ENCODE results near the gene SLC34A3. TPM values are rescaled to one million over a fixed set of nuclear protein-coding genes. Genes with fewer than 3 reads are reported as not detected.
A peak's percentile ranks its signal among the peaks of the same experiment; 100 is the strongest.

The SLC34A3 gene
- polyA plus RNA-seq, result 10 to 100 TPM in 1 of 4 donors, under 1 TPM in 3; 0.21 to 30.3 (median 0.85) TPM
- long read RNA-seq, donor 1, partial matches to known transcripts, result 11 of 25 reads
- long read RNA-seq, donor 1, other reads (novel, unspliced or antisense), result 13 of 25 reads
- long read RNA-seq, donor 2, result 0 reads
- long read RNA-seq, donor 3, result 0 reads
- long read RNA-seq, donor 4, result 0 reads
- long read RNA-seq, donor 5, partial matches to known transcripts, result 6 of 6 reads
- long read RNA-seq, donor 5, other reads (novel, unspliced or antisense), result 0 of 6 reads
- long read RNA-seq, donor 6, partial matches to known transcripts, result 6 of 6 reads
- long read RNA-seq, donor 6, other reads (novel, unspliced or antisense), result 0 of 6 reads
- long read RNA-seq, donor 7, result 0 reads
- long read RNA-seq, donor 8, result 0 reads
- long read RNA-seq, donor 9, result 0 reads
- long read RNA-seq, donor 10, result 0 reads

DNA sequence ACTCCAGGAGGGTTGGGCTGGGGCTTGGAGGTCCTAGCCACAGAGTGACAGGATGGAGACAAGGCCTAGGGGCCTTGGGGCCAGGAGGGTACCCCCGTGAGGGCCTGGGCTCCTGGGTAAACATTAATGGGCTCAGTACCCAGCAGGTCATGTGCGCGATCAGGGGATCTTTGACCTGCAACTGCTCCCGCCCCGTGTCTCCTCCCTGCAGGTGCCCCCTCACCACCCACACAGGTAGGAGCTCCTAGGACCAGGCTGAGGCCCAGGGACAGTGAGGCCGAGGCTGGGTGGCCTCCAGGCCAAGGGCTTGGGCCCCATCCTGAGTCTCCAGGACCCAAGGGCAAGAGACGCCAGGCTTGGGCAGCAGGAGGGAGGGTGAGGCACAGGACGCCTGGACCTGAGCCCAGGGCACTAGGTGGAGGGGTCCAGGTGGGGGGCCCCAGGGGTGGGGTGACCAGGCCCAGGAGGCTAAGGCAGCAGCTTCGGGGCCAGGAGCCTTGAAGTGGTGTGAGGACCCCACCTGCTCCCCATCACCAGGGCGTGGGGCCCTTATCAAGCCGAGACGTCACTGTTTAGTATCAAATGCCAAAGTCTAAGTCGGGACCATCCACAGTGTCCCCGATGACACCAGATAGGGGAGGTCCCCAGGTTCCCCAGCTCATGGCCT is at the start of gene SLC34A3:
Gene SLC34A3, plus strand, starts transcription at position 197 of the 667 bp plus-strand sequence. CDS start 802 bp downstream, outside the sequence.
- DNase-seq (peak; percentile 56 to 78), FAIRE-seq (no peak)
- Histone ChIP-seq H3K36me3 (ENCODE audit: control insufficient read depth in 3 of 3, insufficient read depth in 2 of 3, low read depth in 1 of 3, low read length in 3 of 3) (peaks cover 0 to 47% (median 0%) of the 10 kb centered on the region in 3 donors), H3K4me1 (ENCODE audit: control insufficient read depth in 3 of 3, insufficient read depth in 2 of 3, low read depth in 1 of 3, low read length in 2 of 3) (peaks cover 0 to 79% (median 11%) of the 10 kb centered on the region in 3 donors), H3K27me3 (ENCODE audit: control insufficient read depth in 3 of 3, insufficient read depth in 3 of 3, low read length in 3 of 3) (no peaks in the 10 kb centered on the region), H3K4me3 (ENCODE audit: low read depth in 1 of 3, low read length in 3 of 3) (peak within 1 kb of the TSS in 1 of 3 donors; percentile 21), H3K27ac (ENCODE audit: low read depth in 1 of 3, low read length in 2 of 3) (peak within 1 kb of the TSS in 2 of 3 donors; percentile 5 to 95), H3K9me3 (ENCODE audit: control insufficient read depth in 2 of 2, insufficient read depth in 1 of 2, low read depth in 1 of 2, low read length in 1 of 2) (no peaks in the 10 kb centered on the region)
- 17 to 51% (median 28%) methylated on average over 14 of the region's 14 CpGs for WGBS, 3 donors

DNA sequence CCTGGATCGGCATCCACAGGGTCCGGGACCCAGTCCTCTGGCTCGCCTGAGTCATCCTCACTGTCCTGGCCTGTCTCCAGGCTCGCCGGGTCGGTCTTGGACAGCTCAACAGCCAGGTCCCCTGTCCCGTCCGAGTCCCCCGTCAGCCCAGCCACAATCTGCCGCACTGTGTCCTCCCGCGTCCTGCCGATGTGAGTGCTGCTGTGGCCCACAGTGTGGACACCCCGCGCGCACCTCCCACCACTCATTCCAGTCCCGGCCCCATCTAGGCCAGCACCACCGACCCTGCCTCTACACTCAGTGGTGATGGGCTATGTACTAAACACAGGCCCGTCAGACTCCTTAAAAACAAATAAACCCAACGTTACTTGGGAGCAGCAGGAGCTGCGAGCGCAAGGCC is 49.0 kb upstream of the SLC34A3 start:
- Histone ChIP-seq H3K27ac (ENCODE audit: low read depth in 1 of 3, low read length in 2 of 3) (no peak overlapping the region), H3K36me3 (ENCODE audit: control insufficient read depth in 3 of 3, insufficient read depth in 2 of 3, low read depth in 1 of 3, low read length in 3 of 3) (peaks cover 17 to 99% (median 25%) of the 10 kb centered on the region in 3 donors), H3K27me3 (ENCODE audit: control insufficient read depth in 3 of 3, insufficient read depth in 3 of 3, low read length in 3 of 3) (no peaks in the 10 kb centered on the region), H3K4me1 (ENCODE audit: control insufficient read depth in 3 of 3, insufficient read depth in 2 of 3, low read depth in 1 of 3, low read length in 2 of 3) (peaks cover 0 to 8% (median under 1%) of the 10 kb centered on the region in 3 donors), H3K4me3 (ENCODE audit: low read depth in 1 of 3, low read length in 3 of 3) (no peak overlapping the region), H3K9me3 (ENCODE audit: control insufficient read depth in 2 of 2, insufficient read depth in 1 of 2, low read depth in 1 of 2, low read length in 1 of 2) (no peaks in the 10 kb centered on the region)
- FAIRE-seq (no peak), DNase-seq (no peak)
- WGBS, 3 donors, result 91 to 96% (median 96%) methylated on average over 22 of the region's 22 CpGs

DNA sequence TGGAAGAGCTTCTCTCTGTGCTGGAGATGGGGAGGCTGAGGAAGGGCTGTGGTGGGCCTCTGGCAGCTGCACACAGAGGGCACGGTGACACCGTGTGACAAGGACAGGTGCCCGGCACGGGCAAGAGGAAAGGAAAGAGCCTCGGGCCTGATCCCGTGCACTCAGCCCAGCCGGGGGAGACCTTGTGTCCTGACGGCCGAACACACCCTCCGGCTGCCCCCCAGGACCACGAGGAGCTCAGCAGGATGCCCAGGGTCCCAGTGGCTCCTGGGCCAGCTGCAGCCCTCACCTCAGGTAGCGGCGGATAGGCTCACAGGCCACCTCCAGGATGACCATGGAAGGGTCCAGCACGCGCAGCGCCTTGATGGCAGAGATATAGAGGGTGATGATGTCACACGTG is 47.9 kb upstream of the SLC34A3 start:
- FAIRE-seq, result no peak
- no peak for DNase-seq
- H3K36me3 ChIP-seq (ENCODE audit: control insufficient read depth in 3 of 3, insufficient read depth in 2 of 3, low read depth in 1 of 3, low read length in 3 of 3), result peaks cover 17 to 98% (median 24%) of the 10 kb centered on the region in 3 donors
- WGBS, 3 donors, result 92 to 96% (median 92%) methylated on average over 16 to 17 of the region's 17 CpGs
- no peaks in the 10 kb centered on the region for H3K9me3 ChIP-seq (ENCODE audit: control insufficient read depth in 2 of 2, insufficient read depth in 1 of 2, low read depth in 1 of 2, low read length in 1 of 2)
- H3K4me1 ChIP-seq (ENCODE audit: control insufficient read depth in 3 of 3, insufficient read depth in 2 of 3, low read depth in 1 of 3, low read length in 2 of 3), result peaks cover 0 to 20% (median 12%) of the 10 kb centered on the region in 3 donors
- no peak overlapping the region for H3K4me3 ChIP-seq (ENCODE audit: low read depth in 1 of 3, low read length in 3 of 3)
- no peaks in the 10 kb centered on the region for H3K27me3 ChIP-seq (ENCODE audit: control insufficient read depth in 3 of 3, insufficient read depth in 3 of 3, low read length in 3 of 3)
- no peak overlapping the region for H3K27ac ChIP-seq (ENCODE audit: low read depth in 1 of 3, low read length in 2 of 3)

DNA sequence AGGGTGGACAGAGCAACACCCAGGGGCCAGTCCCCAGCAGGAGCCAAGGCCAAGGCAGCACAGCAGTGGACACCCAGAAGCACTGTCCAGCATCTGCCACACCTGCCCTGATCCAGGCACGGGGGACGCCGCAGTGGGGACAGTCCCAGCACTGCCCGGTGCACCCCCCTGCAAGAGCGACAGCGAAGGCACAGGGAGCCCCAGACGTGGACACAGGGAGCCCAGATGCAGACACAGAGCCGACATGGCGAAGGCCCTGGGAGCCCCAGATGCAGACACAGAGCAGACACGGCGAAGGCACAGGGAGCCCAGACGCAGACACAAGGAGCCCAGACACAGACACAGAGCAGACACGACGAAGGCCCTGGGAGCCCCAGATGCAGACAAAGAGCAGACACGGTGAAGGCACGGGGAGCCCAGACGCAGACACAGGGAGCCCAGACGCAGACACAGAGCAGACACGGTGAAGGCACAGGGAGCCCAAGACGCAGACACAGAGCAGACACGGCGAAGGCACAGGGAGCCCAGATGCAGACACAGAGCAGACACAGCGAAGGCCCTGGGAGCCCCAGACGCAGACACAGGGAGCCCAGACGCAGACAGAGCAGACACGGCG is 46.6 kb upstream of the SLC34A3 start:
- Histone ChIP-seq H3K36me3 (ENCODE audit: control insufficient read depth in 3 of 3, insufficient read depth in 2 of 3, low read depth in 1 of 3, low read length in 3 of 3) (peaks cover 14 to 86% (median 15%) of the 10 kb centered on the region in 3 donors), H3K9me3 (ENCODE audit: control insufficient read depth in 2 of 2, insufficient read depth in 1 of 2, low read depth in 1 of 2, low read length in 1 of 2) (no peaks in the 10 kb centered on the region), H3K27me3 (ENCODE audit: control insufficient read depth in 3 of 3, insufficient read depth in 3 of 3, low read length in 3 of 3) (no peaks in the 10 kb centered on the region), H3K4me3 (ENCODE audit: low read depth in 1 of 3, low read length in 3 of 3) (no peak overlapping the region), H3K27ac (ENCODE audit: low read depth in 1 of 3, low read length in 2 of 3) (no peak overlapping the region), H3K4me1 (ENCODE audit: control insufficient read depth in 3 of 3, insufficient read depth in 2 of 3, low read depth in 1 of 3, low read length in 2 of 3) (peaks cover 0 to 20% (median 12%) of the 10 kb centered on the region in 3 donors)
- 94 to 96% (median 95%) methylated on average over 27 of the region's 27 CpGs for WGBS, 3 donors
- FAIRE-seq (no peak), DNase-seq (no peak)

DNA sequence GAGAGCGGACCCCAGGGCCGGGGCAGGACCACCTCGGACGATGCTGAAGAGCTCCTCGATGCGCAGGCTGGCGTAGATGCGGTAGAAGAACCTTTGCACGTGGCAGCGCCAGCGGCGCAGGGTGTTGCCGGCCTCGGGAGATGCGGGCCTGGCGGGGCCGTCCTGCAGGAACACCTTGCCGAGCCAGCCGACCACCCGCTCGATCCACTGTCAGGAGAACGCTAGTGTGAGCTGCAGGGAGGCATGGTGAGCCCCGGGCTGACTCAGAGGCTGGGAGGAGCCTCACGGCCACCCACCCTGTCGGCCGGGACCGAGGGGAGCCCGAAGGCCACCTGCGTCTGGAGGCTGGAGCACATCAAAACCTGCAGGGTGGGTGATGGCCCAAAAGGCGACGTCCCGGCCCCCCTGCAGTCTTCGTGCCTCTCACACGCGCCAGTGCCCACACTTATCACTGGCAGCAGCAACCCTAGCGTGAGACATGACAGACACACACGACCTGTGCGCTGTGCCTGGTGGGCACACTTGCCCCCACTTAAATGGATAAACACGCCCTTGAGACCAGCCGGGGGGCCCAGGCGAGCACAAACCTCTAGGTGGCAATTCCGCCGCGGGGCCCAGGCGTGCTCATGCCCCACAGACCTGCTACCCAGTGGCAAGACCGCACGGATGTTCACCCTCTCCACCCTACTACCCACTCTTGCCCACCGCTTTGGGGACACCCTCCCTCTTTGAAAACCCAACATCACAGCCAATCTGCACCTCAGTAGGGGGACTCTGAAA is 45.6 kb upstream of the SLC34A3 start:
- Histone ChIP-seq H3K4me1 (ENCODE audit: control insufficient read depth in 3 of 3, insufficient read depth in 2 of 3, low read depth in 1 of 3, low read length in 2 of 3) (peaks cover 3 to 29% (median 19%) of the 10 kb centered on the region in 3 donors), H3K27ac (ENCODE audit: low read depth in 1 of 3, low read length in 2 of 3) (no peak overlapping the region), H3K27me3 (ENCODE audit: control insufficient read depth in 3 of 3, insufficient read depth in 3 of 3, low read length in 3 of 3) (no peaks in the 10 kb centered on the region), H3K36me3 (ENCODE audit: control insufficient read depth in 3 of 3, insufficient read depth in 2 of 3, low read depth in 1 of 3, low read length in 3 of 3) (peaks cover 12 to 85% (median 14%) of the 10 kb centered on the region in 3 donors), H3K9me3 (ENCODE audit: control insufficient read depth in 2 of 2, insufficient read depth in 1 of 2, low read depth in 1 of 2, low read length in 1 of 2) (no peaks in the 10 kb centered on the region), H3K4me3 (ENCODE audit: low read depth in 1 of 3, low read length in 3 of 3) (no peak overlapping the region)
- WGBS, 3 donors, result 93 to 94% (median 93%) methylated on average over 44 to 48 of the region's 48 CpGs
- DNase-seq (no peak), FAIRE-seq (no peak)

DNA sequence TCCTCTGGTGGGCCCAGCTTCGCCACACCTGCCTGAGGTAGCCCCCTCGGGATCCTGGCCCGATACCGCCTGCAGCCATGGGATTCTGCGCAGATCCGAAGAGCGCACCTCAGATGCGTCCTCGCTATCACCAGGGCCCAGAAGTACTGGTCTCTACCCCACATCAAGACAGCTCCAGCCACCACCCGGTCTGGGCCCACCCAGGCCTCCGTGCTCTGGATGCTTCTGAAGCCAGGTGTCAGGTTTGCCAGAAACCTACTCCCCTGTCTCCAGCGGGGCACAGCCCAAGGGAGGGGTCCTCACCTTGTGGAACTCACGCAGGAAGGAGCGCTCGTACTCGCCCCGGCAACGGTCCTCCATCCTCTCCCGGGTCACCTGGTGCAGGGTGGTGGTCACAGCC is 44.8 kb upstream of the SLC34A3 start:
- no peaks in the 10 kb centered on the region for H3K9me3 ChIP-seq (ENCODE audit: control insufficient read depth in 2 of 2, insufficient read depth in 1 of 2, low read depth in 1 of 2, low read length in 1 of 2)
- H3K4me3 ChIP-seq (ENCODE audit: low read depth in 1 of 3, low read length in 3 of 3), result no peak overlapping the region
- WGBS, 3 donors, result 92 to 96% (median 93%) methylated on average over 19 of the region's 19 CpGs
- H3K36me3 ChIP-seq (ENCODE audit: control insufficient read depth in 3 of 3, insufficient read depth in 2 of 3, low read depth in 1 of 3, low read length in 3 of 3), result peaks cover 9 to 85% (median 12%) of the 10 kb centered on the region in 3 donors
- peaks cover 3 to 35% (median 19%) of the 10 kb centered on the region in 3 donors for H3K4me1 ChIP-seq (ENCODE audit: control insufficient read depth in 3 of 3, insufficient read depth in 2 of 3, low read depth in 1 of 3, low read length in 2 of 3)
- FAIRE-seq, result no peak
- no peak overlapping the region for H3K27ac ChIP-seq (ENCODE audit: low read depth in 1 of 3, low read length in 2 of 3)
- H3K27me3 ChIP-seq (ENCODE audit: control insufficient read depth in 3 of 3, insufficient read depth in 3 of 3, low read length in 3 of 3), result no peaks in the 10 kb centered on the region
- no peak for DNase-seq

DNA sequence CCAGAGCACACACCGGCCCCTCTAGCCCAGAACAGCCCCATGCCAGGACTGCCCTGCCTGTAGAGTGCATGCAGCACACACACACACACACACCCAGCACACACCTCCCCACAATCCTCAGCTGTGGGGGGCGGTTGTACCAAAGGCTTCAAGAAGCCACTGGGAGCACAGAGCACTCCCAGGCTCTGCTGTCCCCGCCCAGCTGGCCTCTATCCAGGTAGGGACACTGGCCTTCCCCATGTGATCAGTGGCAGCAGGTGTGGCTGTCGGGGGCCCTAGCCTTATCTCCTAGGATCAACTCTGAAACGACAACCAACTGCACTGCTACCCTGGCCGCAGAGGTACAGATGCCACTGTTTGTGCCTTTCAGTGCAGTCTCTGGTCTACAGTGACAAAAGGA is 44.3 kb upstream of the SLC34A3 start:
- Histone ChIP-seq H3K36me3 (ENCODE audit: control insufficient read depth in 3 of 3, insufficient read depth in 2 of 3, low read depth in 1 of 3, low read length in 3 of 3) (peaks cover 9 to 85% (median 12%) of the 10 kb centered on the region in 3 donors), H3K27ac (ENCODE audit: low read depth in 1 of 3, low read length in 2 of 3) (no peak overlapping the region), H3K4me3 (ENCODE audit: low read depth in 1 of 3, low read length in 3 of 3) (no peak overlapping the region), H3K4me1 (ENCODE audit: control insufficient read depth in 3 of 3, insufficient read depth in 2 of 3, low read depth in 1 of 3, low read length in 2 of 3) (peaks cover 3 to 35% (median 19%) of the 10 kb centered on the region in 3 donors), H3K27me3 (ENCODE audit: control insufficient read depth in 3 of 3, insufficient read depth in 3 of 3, low read length in 3 of 3) (no peaks in the 10 kb centered on the region), H3K9me3 (ENCODE audit: control insufficient read depth in 2 of 2, insufficient read depth in 1 of 2, low read depth in 1 of 2, low read length in 1 of 2) (no peaks in the 10 kb centered on the region)
- DNase-seq (no peak), FAIRE-seq (no peak)
- 37 to 69% (median 42%) methylated on average over 6 of the region's 6 CpGs for WGBS, 3 donors
